Measurements from ENCODE around the gene ARID3A. TPM values are rescaled to one million over a fixed set of nuclear protein-coding genes. Genes with fewer than 3 reads are reported as not detected.

The ARID3A gene
- total and polyA plus RNA-seq, 2 of the 13 experiments (the other 11 are each of a cell fraction or from before 2014, with no cell fraction given): 71.3 to 77.9 TPM

DNA sequence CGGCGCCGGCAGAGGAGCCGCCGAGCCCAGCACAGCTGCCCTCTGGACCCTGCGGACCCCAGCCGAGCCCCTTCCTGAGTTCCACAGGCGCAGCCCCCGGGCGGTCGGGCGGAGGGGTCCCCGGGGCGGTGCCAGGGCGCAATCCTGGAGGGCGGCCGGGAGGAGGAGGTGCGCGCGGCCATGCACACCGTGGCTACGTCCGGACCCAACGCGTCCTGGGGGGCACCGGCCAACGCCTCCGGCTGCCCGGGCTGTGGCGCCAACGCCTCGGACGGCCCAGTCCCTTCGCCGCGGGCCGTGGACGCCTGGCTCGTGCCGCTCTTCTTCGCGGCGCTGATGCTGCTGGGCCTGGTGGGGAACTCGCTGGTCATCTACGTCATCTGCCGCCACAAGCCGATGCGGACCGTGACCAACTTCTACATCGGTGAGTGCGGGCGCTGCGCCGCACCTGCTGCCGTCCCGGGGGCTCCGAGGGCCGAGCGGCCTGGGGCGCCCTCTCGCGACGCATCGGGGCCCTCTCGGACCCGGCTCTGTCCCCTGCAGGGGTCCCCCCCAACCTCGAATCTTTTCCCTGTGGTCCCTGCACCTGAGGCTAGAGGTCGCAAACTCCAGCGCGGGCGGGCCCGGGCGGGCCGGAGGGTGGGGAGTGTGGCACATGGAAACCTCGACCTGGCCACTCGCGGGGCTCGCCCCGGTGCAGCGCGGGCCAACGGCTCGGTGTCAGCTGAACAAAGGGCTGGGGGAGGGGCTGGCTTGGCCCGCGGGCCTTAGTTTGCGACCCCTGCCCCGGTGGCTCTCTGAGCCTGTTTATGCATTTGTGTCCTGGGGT, 8.3 kb upstream of the ARID3A start, which contains the start of gene KISS1R (continued):
- TF ChIP-seq ZBTB33 (CRISPR knock-in tag; IDR thresholded peaks at IDR 0.05) (peak; percentile 76), ZEB1 (IDR thresholded peaks at IDR 0.05; ENCODE audit: insufficient replicate concordance, low read depth) (peak; percentile 22), ZSCAN9 (CRISPR knock-in tag; IDR thresholded peaks at IDR 0.05; ENCODE audit: borderline replicate concordance) (peak; percentile 71; the same call in 1 of the 2 replicates), RFX1 (IDR thresholded peaks at IDR 0.05) (no peak), NR1H2 (CRISPR knock-in tag; IDR thresholded peaks at IDR 0.05; ENCODE audit: borderline replicate concordance, low read depth) (0 out of 2 replicates have a peak, but pooled peaks have one; percentile 32), BCL3 (CRISPR knock-in tag; IDR thresholded peaks at IDR 0.05) (no peak), THAP11 (CRISPR knock-in tag; IDR thresholded peaks at IDR 0.05) (peak; percentile 36; the same call in 1 of the 2 replicates), ZNF749 (CRISPR knock-in tag; IDR thresholded peaks at IDR 0.05; ENCODE audit: borderline replicate concordance) (peak; percentile 60; the same call in 1 of the 2 replicates), SNAPC2 (CRISPR knock-in tag; IDR thresholded peaks at IDR 0.05) (peak; percentile 82), SOX5 (CRISPR knock-in tag; IDR thresholded peaks at IDR 0.05; ENCODE audit: borderline replicate concordance) (0 out of 2 replicates have a peak, but pooled peaks have one; percentile 11), ZGPAT (CRISPR knock-in tag; IDR thresholded peaks at IDR 0.05) (peak; percentile 67; the same call in 1 of the 2 replicates), SRSF9 (IDR thresholded peaks at IDR 0.05; ENCODE audit: borderline replicate concordance, insufficient read depth, low read depth, low read length, poor library complexity, severe bottlenecking) (no peak), ZBTB3 (CRISPR knock-in tag; IDR thresholded peaks at IDR 0.05; ENCODE audit: borderline replicate concordance, low read depth) (peak; percentile 44; the same call in 1 of the 2 replicates), HOXD1 (CRISPR knock-in tag; IDR thresholded peaks at IDR 0.05) (peak; percentile 48; the same call in 1 of the 2 replicates), ZNF883 (CRISPR knock-in tag; IDR thresholded peaks at IDR 0.05; ENCODE audit: not compliant biosample characterization) (peak; percentile 52)
- TF ChIP-seq, protein P1, sequence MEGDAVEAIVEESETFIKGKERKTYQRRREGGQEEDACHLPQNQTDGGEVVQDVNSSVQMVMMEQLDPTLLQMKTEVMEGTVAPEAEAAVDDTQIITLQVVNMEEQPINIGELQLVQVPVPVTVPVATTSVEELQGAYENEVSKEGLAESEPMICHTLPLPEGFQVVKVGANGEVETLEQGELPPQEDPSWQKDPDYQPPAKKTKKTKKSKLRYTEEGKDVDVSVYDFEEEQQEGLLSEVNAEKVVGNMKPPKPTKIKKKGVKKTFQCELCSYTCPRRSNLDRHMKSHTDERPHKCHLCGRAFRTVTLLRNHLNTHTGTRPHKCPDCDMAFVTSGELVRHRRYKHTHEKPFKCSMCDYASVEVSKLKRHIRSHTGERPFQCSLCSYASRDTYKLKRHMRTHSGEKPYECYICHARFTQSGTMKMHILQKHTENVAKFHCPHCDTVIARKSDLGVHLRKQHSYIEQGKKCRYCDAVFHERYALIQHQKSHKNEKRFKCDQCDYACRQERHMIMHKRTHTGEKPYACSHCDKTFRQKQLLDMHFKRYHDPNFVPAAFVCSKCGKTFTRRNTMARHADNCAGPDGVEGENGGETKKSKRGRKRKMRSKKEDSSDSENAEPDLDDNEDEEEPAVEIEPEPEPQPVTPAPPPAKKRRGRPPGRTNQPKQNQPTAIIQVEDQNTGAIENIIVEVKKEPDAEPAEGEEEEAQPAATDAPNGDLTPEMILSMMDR (CRISPR knock-in tag; IDR thresholded peaks at IDR 0.05): peak; percentile 90
- TF ChIP-seq, protein P2, sequence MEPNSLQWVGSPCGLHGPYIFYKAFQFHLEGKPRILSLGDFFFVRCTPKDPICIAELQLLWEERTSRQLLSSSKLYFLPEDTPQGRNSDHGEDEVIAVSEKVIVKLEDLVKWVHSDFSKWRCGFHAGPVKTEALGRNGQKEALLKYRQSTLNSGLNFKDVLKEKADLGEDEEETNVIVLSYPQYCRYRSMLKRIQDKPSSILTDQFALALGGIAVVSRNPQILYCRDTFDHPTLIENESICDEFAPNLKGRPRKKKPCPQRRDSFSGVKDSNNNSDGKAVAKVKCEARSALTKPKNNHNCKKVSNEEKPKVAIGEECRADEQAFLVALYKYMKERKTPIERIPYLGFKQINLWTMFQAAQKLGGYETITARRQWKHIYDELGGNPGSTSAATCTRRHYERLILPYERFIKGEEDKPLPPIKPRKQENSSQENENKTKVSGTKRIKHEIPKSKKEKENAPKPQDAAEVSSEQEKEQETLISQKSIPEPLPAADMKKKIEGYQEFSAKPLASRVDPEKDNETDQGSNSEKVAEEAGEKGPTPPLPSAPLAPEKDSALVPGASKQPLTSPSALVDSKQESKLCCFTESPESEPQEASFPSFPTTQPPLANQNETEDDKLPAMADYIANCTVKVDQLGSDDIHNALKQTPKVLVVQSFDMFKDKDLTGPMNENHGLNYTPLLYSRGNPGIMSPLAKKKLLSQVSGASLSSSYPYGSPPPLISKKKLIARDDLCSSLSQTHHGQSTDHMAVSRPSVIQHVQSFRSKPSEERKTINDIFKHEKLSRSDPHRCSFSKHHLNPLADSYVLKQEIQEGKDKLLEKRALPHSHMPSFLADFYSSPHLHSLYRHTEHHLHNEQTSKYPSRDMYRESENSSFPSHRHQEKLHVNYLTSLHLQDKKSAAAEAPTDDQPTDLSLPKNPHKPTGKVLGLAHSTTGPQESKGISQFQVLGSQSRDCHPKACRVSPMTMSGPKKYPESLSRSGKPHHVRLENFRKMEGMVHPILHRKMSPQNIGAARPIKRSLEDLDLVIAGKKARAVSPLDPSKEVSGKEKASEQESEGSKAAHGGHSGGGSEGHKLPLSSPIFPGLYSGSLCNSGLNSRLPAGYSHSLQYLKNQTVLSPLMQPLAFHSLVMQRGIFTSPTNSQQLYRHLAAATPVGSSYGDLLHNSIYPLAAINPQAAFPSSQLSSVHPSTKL (CRISPR knock-in tag; IDR thresholded peaks at IDR 0.05): peak; percentile 60

All from HepG2 (cell line).